HG03558 (cell line): ENCODE measurements around the gene ADAMTS12.

Experiments
- ATAC-seq: cut with Tn5 transposase; IDR thresholded peaks from one replicate; pipeline ENCODE4 v1.9.1; 2021; ENCODE audit warnings: moderate number of reproducible peaks; ENCODE audit not compliant: unreplicated experiment; ENCODE audit errors: extremely low read depth

ADAMTS12 gene

GRCh38 chr5:33766023-33766422 lies 125.8 kb downstream of the ADAMTS12 start:
- no peak for ATAC-seq

- ATAC-seq = no peak
Measured at GRCh38 chr5:33764786-33765185, 127.0 kb downstream of the ADAMTS12 start.

GRCh38 chr5:33763435-33763834 lies 128.4 kb downstream of the ADAMTS12 start:
- ATAC-seq = no peak

GRCh38 chr5:33762859-33763258 lies 128.9 kb downstream of the ADAMTS12 start:
- ATAC-seq = no peak

GRCh38 chr5:33761139-33761538 lies 130.7 kb downstream of the ADAMTS12 start:
- ATAC-seq = no peak

GRCh38 chr5:33758737-33759136 lies 133.1 kb downstream of the ADAMTS12 start:
- no peak for ATAC-seq

- ATAC-seq = no peak
Measured at GRCh38 chr5:33756491-33756890, 135.3 kb downstream of the ADAMTS12 start.

- ATAC-seq = no peak
Measured at GRCh38 chr5:33755231-33755630, 136.6 kb downstream of the ADAMTS12 start.

GRCh38 chr5:33753704-33754103 lies 138.1 kb downstream of the ADAMTS12 start:
- no peak for ATAC-seq

GRCh38 chr5:33748754-33749153 lies 143.0 kb downstream of the ADAMTS12 start:
- ATAC-seq = no peak

- no peak for ATAC-seq
Measured at GRCh38 chr5:33745101-33745770, 146.6 kb downstream of the ADAMTS12 start.

GRCh38 chr5:33743099-33743498 lies 148.7 kb downstream of the ADAMTS12 start:
- no peak for ATAC-seq

GRCh38 chr5:33742181-33742580 lies 149.6 kb downstream of the ADAMTS12 start:
- no peak for ATAC-seq

- no peak for ATAC-seq
Measured at GRCh38 chr5:33738967-33739366, 152.8 kb downstream of the ADAMTS12 start.

- no peak for ATAC-seq
Measured at GRCh38 chr5:33738097-33738496, 153.7 kb downstream of the ADAMTS12 start.

- ATAC-seq = no peak
Measured at GRCh38 chr5:33737697-33738096, 154.1 kb downstream of the ADAMTS12 start.

GRCh38 chr5:33737284-33737683 lies 154.5 kb downstream of the ADAMTS12 start:
- no peak for ATAC-seq

- no peak for ATAC-seq
Measured at GRCh38 chr5:33736510-33736909, 155.3 kb downstream of the ADAMTS12 start.

- no peak for ATAC-seq
Measured at GRCh38 chr5:33735072-33735471, 156.7 kb downstream of the ADAMTS12 start.

- no peak for ATAC-seq
Measured at GRCh38 chr5:33734537-33734936, 157.3 kb downstream of the ADAMTS12 start.

- ATAC-seq = no peak
Measured at GRCh38 chr5:33733225-33733624, 158.6 kb downstream of the ADAMTS12 start.

- ATAC-seq = no peak
Measured at GRCh38 chr5:33726422-33727165, 165.2 kb downstream of the ADAMTS12 start.
